HG03066 (cell line): ENCODE measurements around the gene ROMO1.

Experiments used
- ATAC-seq: cut with Tn5 transposase; IDR thresholded peaks from one replicate; pipeline ENCODE4 v1.9.1; 2021; ENCODE audit warnings: low read depth; ENCODE audit not compliant: unreplicated experiment

ROMO1 gene

GRCh38 chr20:35729283-35729807 lies 30.1 kb downstream of the ROMO1 start:
- no peak for ATAC-seq

GRCh38 chr20:35729836-35730582 lies 30.8 kb downstream of the ROMO1 start:
- ATAC-seq, result no peak

- no peak for ATAC-seq
These were observed 31.6 kb downstream of the ROMO1 start for GRCh38 chr20:35730583-35731468.

- ATAC-seq, result no peak
These were observed 32.2 kb downstream of the ROMO1 start for GRCh38 chr20:35731469-35731788.

- ATAC-seq, result no peak
These were observed 32.8 kb downstream of the ROMO1 start for GRCh38 chr20:35731862-35732643.

GRCh38 chr20:35732644-35732982 lies 33.4 kb downstream of the ROMO1 start:
- ATAC-seq, result no peak

GRCh38 chr20:35734374-35734773 lies 35.2 kb downstream of the ROMO1 start:
- no peak for ATAC-seq

GRCh38 chr20:35734777-35735649 lies 35.8 kb downstream of the ROMO1 start:
- ATAC-seq, result no peak

- ATAC-seq, result no peak
These were observed 36.7 kb downstream of the ROMO1 start for GRCh38 chr20:35735826-35736470.

GRCh38 chr20:35737865-35738333 lies 38.7 kb downstream of the ROMO1 start:
- no peak for ATAC-seq

GRCh38 chr20:35738410-35739179 lies 39.4 kb downstream of the ROMO1 start:
- no peak for ATAC-seq

GRCh38 chr20:35739294-35740163 lies 40.3 kb downstream of the ROMO1 start:
- no peak for ATAC-seq

- peak; percentile 89 for ATAC-seq
These were observed 42.9 kb downstream of the ROMO1 start, which contains the start of gene RBM39 for GRCh38 chr20:35741892-35742740. Gene RBM39, minus strand, starts transcription at chr20:35742260. Its CDS starts 1,386 bp downstream, at chr20:35740874.

GRCh38 chr20:35742741-35743523 lies 43.7 kb downstream of the ROMO1 start:
- no peak for ATAC-seq

- ATAC-seq, result no peak
These were observed 44.7 kb downstream of the ROMO1 start for GRCh38 chr20:35743693-35744491.
